HL-60 (cell line): ENCODE measurements around the gene CCDC97.
A peak's percentile ranks its signal among the peaks of the same experiment; 100 is the strongest.

ENCODE experiments used
- CTCF ChIP-seq: IDR thresholded peaks from one replicate; pipeline ENCODE4 v1.5.1; 2011; ENCODE audit warnings: low read length, control low read depth, inconsistent platforms; ENCODE audit not compliant: insufficient read depth
- GABPA ChIP-seq: IDR thresholded peaks from 2 replicates; pipeline ENCODE4 v1.6.1; 2012; ENCODE audit warnings: low read depth
- POLR2AphosphoS5 ChIP-seq: IDR thresholded peaks from 2 replicates; pipeline ENCODE4 v1.6.1; 2012; ENCODE audit warnings: low read depth
- REST ChIP-seq: IDR thresholded peaks from 2 replicates; pipeline ENCODE4 v1.6.1; 2012; ENCODE audit warnings: low read depth; ENCODE audit not compliant: insufficient replicate concordance

GRCh38 chr19:41309180-41310032, 566 bp upstream of the CCDC97 start:
- TF ChIP-seq CTCF (no peak), POLR2AphosphoS5 (peak; percentile 51), REST (no peak), GABPA (no peak)
